Measurements from ENCODE around the gene NLRC4. TPM values are rescaled to one million over a fixed set of nuclear protein-coding genes. Genes with fewer than 3 reads are reported as not detected.

NLRC4 gene
- total and polyA plus RNA-seq, 2 of the 8 experiments (the other 6 are each of a cell fraction or from before 2014, with no cell fraction given) = not detected

DNA sequence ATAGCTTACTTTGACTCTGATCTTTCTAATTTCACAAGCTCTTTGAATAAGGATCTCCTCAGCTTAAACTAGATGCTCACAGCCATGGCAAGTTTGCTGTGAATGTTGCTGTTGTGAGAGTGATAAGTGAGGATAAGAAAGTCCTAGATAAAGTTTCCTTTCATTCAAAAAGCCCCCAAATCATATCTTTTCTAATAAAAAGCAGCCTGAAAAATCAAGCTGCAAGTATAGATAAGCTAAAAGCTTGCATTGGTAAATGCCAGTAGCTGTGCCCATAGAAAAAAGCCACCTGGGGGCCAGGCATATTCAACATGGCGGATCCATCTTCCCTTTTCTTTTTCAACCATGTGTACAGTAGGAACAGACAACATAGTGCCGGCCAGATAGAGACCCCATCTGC is 4.3 kb downstream of the NLRC4 start:
- H3K18ac ChIP-seq (ENCODE audit: extremely low read depth, low read length) = no peak overlapping the region
- CTCF ChIA-PET (ENCODE audit: partially characterized antibody) = interaction anchor here (0.5 to 0.9 kb wide), 3 partner anchors 11 to 1280 kb away, joined by 3 to 4 read pairs (median 3); no protein-coding TSS in a partner anchor

More for the DNA sequence above, 4.3 kb downstream of the NLRC4 start:
- H3K27me3 ChIP-seq (replicated peaks in 1 of 4; ENCODE audit: control insufficient read depth in 3 of 4, extremely low read depth in 1 of 4, insufficient read depth in 3 of 4, low read length in 3 of 4) = no peaks in the 10 kb centered on the region
- H3K23me2 ChIP-seq (ENCODE audit: low read depth, low read length) = no peaks in the 10 kb centered on the region
- no peak overlapping the region for H3K56ac ChIP-seq (replicated peaks; ENCODE audit: insufficient read length, low read depth, low read length)
- no peak overlapping the region for H4K5ac ChIP-seq (ENCODE audit: insufficient read length, low read depth, low read length)
- H3K4me1 ChIP-seq (replicated peaks in 1 of 4; ENCODE audit: control insufficient read depth in 3 of 4, insufficient read depth in 4 of 4, low read length in 3 of 4) = no peaks in the 10 kb centered on the region
- WGBS, 2 experiments (ENCODE audit: extremely low coverage in 1 of 2, insufficient coverage in 1 of 2, insufficient read length in 1 of 2, insufficient replicate concordance in 2 of 2, low coverage in 1 of 2, low lambda C conversion rate in 2 of 2, missing lambda C conversion rate in 1 of 2) = 92% methylated on average over 2 of the region's 2 CpGs; no CpG with 5 or more reads in 1 of the 2 experiments
- H3K4me2 ChIP-seq (ENCODE audit: insufficient read depth in 1 of 2, low read depth in 2 of 2, low read length in 2 of 2) = no peak overlapping the region
- no peak overlapping the region for H2BK15ac ChIP-seq (ENCODE audit: low read length)
- H2BK12ac ChIP-seq (ENCODE audit: low read depth, low read length) = no peak overlapping the region
- no peak for TF ChIP-seq SP4 (IDR thresholded peaks at IDR 0.05; ENCODE audit: low read length)
- FAIRE-seq (no peak), DNase-seq (ENCODE audit: low read depth in 1 of 2, low spot score in 2 of 2) (no peak)
- H4K20me1 ChIP-seq (replicated peaks in 1 of 2; ENCODE audit: control insufficient read depth in 1 of 2, insufficient read depth in 2 of 2, low read length in 2 of 2) = no peaks in the 10 kb centered on the region
- no peak overlapping the region for H2AFZ ChIP-seq (ENCODE audit: low read length)
- POLR2A ChIA-PET (ENCODE audit: partially characterized antibody) = no interaction called here
- no peaks in the 10 kb centered on the region for H3K9me3 ChIP-seq (ENCODE audit: insufficient read depth in 2 of 2, low read depth in 1 of 2, low read length in 1 of 2)
- no peak overlapping the region for H3K14ac ChIP-seq (ENCODE audit: insufficient read length)
- H4K91ac ChIP-seq (replicated peaks; ENCODE audit: insufficient read length, low read length) = no peak overlapping the region
- H2BK20ac ChIP-seq (ENCODE audit: low read length) = no peak overlapping the region
- H3K23ac ChIP-seq (ENCODE audit: insufficient read length) = no peak overlapping the region
- H4K8ac ChIP-seq (ENCODE audit: extremely low read depth, insufficient read depth, low read length) = no peak overlapping the region
- no peaks in the 10 kb centered on the region for H3K79me2 ChIP-seq (ENCODE audit: control insufficient read depth in 1 of 2, insufficient read depth in 2 of 2, low read length in 2 of 2)
- H3K79me1 ChIP-seq (ENCODE audit: low read depth, low read length) = no peaks in the 10 kb centered on the region
- no peak overlapping the region for H3K9ac ChIP-seq (replicated peaks in 1 of 4; ENCODE audit: extremely low read depth in 1 of 4, low read depth in 3 of 4, low read length in 3 of 4)
- no peak overlapping the region for H3K4ac ChIP-seq (replicated peaks; ENCODE audit: insufficient read length, low read depth, low read length)
- no peak overlapping the region for H3K27ac ChIP-seq (ENCODE audit: low read depth, low read length)
- H2AK5ac ChIP-seq (ENCODE audit: low read depth, low read length) = no peak overlapping the region
- no peak overlapping the region for H3K4me3 ChIP-seq (ENCODE audit: extremely low read depth in 1 of 4, insufficient read depth in 2 of 4, low read depth in 3 of 4, low read length in 4 of 4)
- H2BK5ac ChIP-seq (ENCODE audit: low read depth, low read length) = no peak overlapping the region
- H3K36me3 ChIP-seq (ENCODE audit: control insufficient read depth in 2 of 4, insufficient read depth in 4 of 4, low read length in 3 of 4) = no peaks in the 10 kb centered on the region
- no peak overlapping the region for H2BK120ac ChIP-seq (replicated peaks; ENCODE audit: low read depth, low read length)

Data from H1 (cell line).